Measurements from ENCODE around the gene CFAP210. TPM values are rescaled to one million over a fixed set of nuclear protein-coding genes. Genes with fewer than 3 reads are reported as not detected.

CFAP210 gene, protein sequence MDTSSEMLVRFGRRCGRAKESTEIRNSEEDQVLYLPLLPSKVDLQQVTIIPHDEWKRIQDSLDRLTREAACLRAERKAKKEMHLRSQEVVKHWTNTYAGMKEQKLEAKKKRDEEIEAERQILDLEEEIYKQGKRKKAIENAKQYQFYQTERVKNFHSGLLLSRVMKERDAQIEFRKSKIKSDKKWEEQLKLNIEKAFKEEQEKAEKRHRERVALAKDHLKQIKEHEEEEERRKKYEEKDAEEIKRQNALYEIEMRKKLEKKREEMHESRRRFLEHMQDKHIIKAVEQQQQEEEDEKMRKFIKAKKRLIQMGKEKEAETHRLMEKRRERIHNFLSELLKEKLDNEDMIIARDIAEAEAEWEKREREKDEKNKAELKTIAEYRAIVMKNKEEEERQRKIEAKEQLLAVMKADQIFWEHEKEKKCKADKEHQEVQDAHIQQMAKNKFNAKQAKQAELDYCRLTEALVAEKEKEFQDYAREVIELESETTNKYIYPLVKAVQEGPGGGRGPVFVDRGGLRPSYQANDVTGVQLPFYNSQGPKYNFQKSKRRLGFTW
- polyA plus RNA-seq (2011; rRNA removed) (0.07 and 0.31 TPM in 2 replicates), polyA plus RNA-seq (2017; fragmentation: RNase III; extraction: RNeasy Plus Mini Kit Qiagen cat#74134 plus additional on column Dnase treatment) (0.30 to 0.35 TPM (median 0.34 TPM) in 3 replicates), polyA minus RNA-seq (2011; rRNA and poly(A)+ RNA removed) (not detected in 2 replicates)
- 0.12 and 0.13 TPM in 2 replicates for polyA plus RNA-seq (2012; cell fraction: cytosol; rRNA removed)
- 0.05 and 0.06 TPM in 2 replicates for polyA plus RNA-seq (2012; cell fraction: nucleus; rRNA removed)

DNA sequence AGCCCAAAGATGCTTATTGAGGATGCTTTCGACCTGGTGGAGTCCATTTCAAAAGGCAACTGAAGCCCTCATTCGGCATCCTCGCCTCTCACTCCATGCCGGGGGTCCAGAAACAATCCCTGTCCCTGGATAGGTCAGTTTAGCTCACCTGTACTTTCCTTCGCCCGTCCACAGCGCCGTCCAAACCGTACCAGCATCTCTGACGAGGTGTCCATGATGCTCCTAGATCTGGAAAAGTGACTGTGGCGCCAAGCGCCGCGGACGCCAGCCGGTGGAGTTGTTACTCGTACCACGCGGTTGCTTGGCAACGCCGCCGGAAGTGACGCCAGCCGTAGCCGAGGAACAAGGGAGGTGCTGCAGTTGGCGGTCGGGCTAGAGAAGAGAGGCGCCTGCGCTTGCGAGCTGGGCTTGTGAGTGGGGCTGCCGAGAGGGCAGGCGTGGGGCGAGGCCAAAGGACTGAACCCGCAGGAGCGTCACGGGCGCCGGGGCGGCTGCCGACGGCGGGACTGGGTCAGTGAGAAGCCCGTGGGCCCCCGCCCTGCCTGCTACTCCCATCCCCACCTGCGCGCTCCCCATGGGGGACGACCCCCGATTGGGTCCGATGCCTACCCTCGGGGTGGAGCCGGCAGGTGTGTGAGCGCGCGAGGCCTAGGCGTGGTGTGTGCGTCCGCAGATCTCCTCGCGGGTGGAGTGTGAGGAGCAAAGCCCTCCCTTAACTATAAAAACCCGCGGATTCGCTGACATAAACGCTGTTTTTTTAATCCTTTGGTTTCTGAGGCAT, at the start of gene CFAP210, which contains the start of gene PHOSPHO2:
Gene CFAP210 (minus strand): TSS at position 293 of the 781 bp plus-strand sequence. CDS start 78 bp downstream, at position 215.
Gene PHOSPHO2 (plus strand): TSS at position 357 of the 781 bp plus-strand sequence. CDS start 6,503 bp downstream, outside the sequence.
- CTCF ChIA-PET = interaction anchor here (1.6 kb wide), 1 partner anchor 11 kb away, joined by 5 read pairs; no protein-coding TSS in a partner anchor

More for the DNA sequence above, at the start of gene CFAP210, which contains the start of gene PHOSPHO2:
- WGBS (ENCODE audit: missing lambda C conversion rate) = 1% methylated on average over 22 of the region's 63 CpGs
- DNase-seq (ENCODE audit: low read depth in 1 of 2, low spot score in 1 of 2) (peak; percentile 85 to 96), FAIRE-seq (no peak), ATAC-seq (peak; percentile 99 to 100)
- H3K4me1 ChIP-seq = peaks cover 16% of the 10 kb centered on the region; the same call in 2 of the 3 replicates
- H3K9me3 ChIP-seq = peaks cover 3% of the 10 kb centered on the region; the same call in 1 of the 3 replicates
- POLR2A ChIA-PET = interaction anchor here (1.3 kb wide), 1 partner anchor 10 kb away, joined by 3 read pairs; no protein-coding TSS in a partner anchor
- peak within 1 kb of the TSS; percentile 96 for H3K4me2 ChIP-seq
- H3K27ac ChIP-seq = peak within 1 kb of the TSS; percentile 89 to 90
- peak within 1 kb of the TSS; percentile 72 for H3K4me3 ChIP-seq
- TF ChIP-seq HDAC2 (IDR thresholded peaks at IDR 0.05) = no peak
- TF ChIP-seq RFX5 (IDR thresholded peaks at IDR 0.05) = peak; percentile 76; the same call in 1 of the 2 replicates
- TF ChIP-seq, protein P1, sequence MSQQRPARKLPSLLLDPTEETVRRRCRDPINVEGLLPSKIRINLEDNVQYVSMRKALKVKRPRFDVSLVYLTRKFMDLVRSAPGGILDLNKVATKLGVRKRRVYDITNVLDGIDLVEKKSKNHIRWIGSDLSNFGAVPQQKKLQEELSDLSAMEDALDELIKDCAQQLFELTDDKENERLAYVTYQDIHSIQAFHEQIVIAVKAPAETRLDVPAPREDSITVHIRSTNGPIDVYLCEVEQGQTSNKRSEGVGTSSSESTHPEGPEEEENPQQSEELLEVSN (IDR thresholded peaks at IDR 0.05; ENCODE audit: borderline replicate concordance, low read depth) = peak; percentile 76; the same call in 1 of the 2 replicates
- no peak for TF ChIP-seq KDM5A (IDR thresholded peaks at IDR 0.05)
- TF ChIP-seq ZC3H11A (IDR thresholded peaks at IDR 0.05) = no peak
- TF ChIP-seq, protein P2, sequence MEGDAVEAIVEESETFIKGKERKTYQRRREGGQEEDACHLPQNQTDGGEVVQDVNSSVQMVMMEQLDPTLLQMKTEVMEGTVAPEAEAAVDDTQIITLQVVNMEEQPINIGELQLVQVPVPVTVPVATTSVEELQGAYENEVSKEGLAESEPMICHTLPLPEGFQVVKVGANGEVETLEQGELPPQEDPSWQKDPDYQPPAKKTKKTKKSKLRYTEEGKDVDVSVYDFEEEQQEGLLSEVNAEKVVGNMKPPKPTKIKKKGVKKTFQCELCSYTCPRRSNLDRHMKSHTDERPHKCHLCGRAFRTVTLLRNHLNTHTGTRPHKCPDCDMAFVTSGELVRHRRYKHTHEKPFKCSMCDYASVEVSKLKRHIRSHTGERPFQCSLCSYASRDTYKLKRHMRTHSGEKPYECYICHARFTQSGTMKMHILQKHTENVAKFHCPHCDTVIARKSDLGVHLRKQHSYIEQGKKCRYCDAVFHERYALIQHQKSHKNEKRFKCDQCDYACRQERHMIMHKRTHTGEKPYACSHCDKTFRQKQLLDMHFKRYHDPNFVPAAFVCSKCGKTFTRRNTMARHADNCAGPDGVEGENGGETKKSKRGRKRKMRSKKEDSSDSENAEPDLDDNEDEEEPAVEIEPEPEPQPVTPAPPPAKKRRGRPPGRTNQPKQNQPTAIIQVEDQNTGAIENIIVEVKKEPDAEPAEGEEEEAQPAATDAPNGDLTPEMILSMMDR (IDR thresholded peaks at IDR 0.05) = no peak
- TF ChIP-seq, protein P3, sequence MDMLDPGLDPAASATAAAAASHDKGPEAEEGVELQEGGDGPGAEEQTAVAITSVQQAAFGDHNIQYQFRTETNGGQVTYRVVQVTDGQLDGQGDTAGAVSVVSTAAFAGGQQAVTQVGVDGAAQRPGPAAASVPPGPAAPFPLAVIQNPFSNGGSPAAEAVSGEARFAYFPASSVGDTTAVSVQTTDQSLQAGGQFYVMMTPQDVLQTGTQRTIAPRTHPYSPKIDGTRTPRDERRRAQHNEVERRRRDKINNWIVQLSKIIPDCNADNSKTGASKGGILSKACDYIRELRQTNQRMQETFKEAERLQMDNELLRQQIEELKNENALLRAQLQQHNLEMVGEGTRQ (IDR thresholded peaks at IDR 0.05) = 0 out of 2 replicates have a peak, but pooled peaks have one; percentile 2
- no peak for TF ChIP-seq SREBF2 (IDR thresholded peaks at IDR 0.05)
- TF ChIP-seq HEYL (CRISPR knock-in tag; IDR thresholded peaks at IDR 0.05) = no peak
- peak in 1 of 2 experiments; percentile 75; a peak in 3 of 5 replicates for TF ChIP-seq JUN (IDR thresholded peaks at IDR 0.05)
- TF ChIP-seq FOSL2 (IDR thresholded peaks at IDR 0.05) = no peak
- TF ChIP-seq FOSL2 (CRISPR knock-in tag; IDR thresholded peaks at IDR 0.05) = no peak
- TF ChIP-seq CEBPB (IDR thresholded peaks at IDR 0.05) = no peak
- TF ChIP-seq FOXS1 (CRISPR knock-in tag; IDR thresholded peaks at IDR 0.05) = no peak
- TF ChIP-seq ESRRA (IDR thresholded peaks at IDR 0.05; ENCODE audit: borderline replicate concordance, low read length) = no peak
- no peak for TF ChIP-seq CHD4 (IDR thresholded peaks at IDR 0.05; ENCODE audit: borderline replicate concordance)
- TF ChIP-seq, protein P4, sequence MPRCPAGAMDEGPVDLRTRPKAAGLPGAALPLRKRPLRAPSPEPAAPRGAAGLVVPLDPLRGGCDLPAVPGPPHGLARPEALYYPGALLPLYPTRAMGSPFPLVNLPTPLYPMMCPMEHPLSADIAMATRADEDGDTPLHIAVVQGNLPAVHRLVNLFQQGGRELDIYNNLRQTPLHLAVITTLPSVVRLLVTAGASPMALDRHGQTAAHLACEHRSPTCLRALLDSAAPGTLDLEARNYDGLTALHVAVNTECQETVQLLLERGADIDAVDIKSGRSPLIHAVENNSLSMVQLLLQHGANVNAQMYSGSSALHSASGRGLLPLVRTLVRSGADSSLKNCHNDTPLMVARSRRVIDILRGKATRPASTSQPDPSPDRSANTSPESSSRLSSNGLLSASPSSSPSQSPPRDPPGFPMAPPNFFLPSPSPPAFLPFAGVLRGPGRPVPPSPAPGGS (IDR thresholded peaks at IDR 0.05) = 0 out of 3 replicates have a peak, but pooled peaks have one; percentile 64
- TF ChIP-seq RCOR1 (IDR thresholded peaks at IDR 0.05; ENCODE audit: low read depth, low read length) = no peak
- TF ChIP-seq PHF8 (IDR thresholded peaks at IDR 0.05; ENCODE audit: borderline replicate concordance, low read depth) = peak; percentile 97
- TF ChIP-seq FOSB (CRISPR knock-in tag; IDR thresholded peaks at IDR 0.05) = no peak
- peak; percentile 90 for TF ChIP-seq POLR2A (IDR thresholded peaks at IDR 0.05; ENCODE audit: low read length)
- no peak for TF ChIP-seq RARB (CRISPR knock-in tag; IDR thresholded peaks at IDR 0.05)
- TF ChIP-seq CBX8 (IDR thresholded peaks at IDR 0.05) = no peak
- TF ChIP-seq HOXA7 (CRISPR knock-in tag; IDR thresholded peaks at IDR 0.05) = 0 out of 2 replicates have a peak, but pooled peaks have one; percentile 24
- no peak for TF ChIP-seq RNF2 (IDR thresholded peaks at IDR 0.05; ENCODE audit: borderline replicate concordance, low read depth)
- TF ChIP-seq, protein P5, sequence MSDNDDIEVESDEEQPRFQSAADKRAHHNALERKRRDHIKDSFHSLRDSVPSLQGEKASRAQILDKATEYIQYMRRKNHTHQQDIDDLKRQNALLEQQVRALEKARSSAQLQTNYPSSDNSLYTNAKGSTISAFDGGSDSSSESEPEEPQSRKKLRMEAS (IDR thresholded peaks at IDR 0.05) = peak; percentile 85
- TF ChIP-seq HOXB13 (CRISPR knock-in tag; IDR thresholded peaks at IDR 0.05; ENCODE audit: low read depth) = no peak
- 0 out of 5 replicates have a peak, but pooled peaks of 1 of the 2 experiments have one; percentile 11 for TF ChIP-seq RAD21 (conservative IDR thresholded peaks at IDR 0.05 in 1 of 2, IDR thresholded peaks at IDR 0.05 in 1 of 2)
- 0 out of 2 replicates have a peak, but pooled peaks have one; percentile 58 for TF ChIP-seq HOXB5 (CRISPR knock-in tag; IDR thresholded peaks at IDR 0.05)
